ENCODE measurements around the gene STXBP3. TPM values are rescaled to one million over a fixed set of nuclear protein-coding genes. Genes with fewer than 3 reads are reported as not detected.

Gene STXBP3
- polyA plus RNA-seq, 3 donors = 32.3 to 56.2 (median 48.3) TPM

- Mint-ChIP-seq H3K36me3 (no peaks in the 10 kb centered on the region), H3K27me3 (ENCODE audit: low read depth in 3 of 3) (peaks cover 0 to 3% (median 0%) of the 10 kb centered on the region in 3 donors), H3K27ac (no peak overlapping the region), H3K4me3 (no peak overlapping the region), H3K9me3 (no peaks in the 10 kb centered on the region), H3K4me1 (peaks cover 2% of the 10 kb centered on the region)
- H3K27ac ChIP-seq (ENCODE audit: low read depth in 1 of 2, low read length in 2 of 2) = no peak overlapping the region
- 100% methylated on average over 3 of the region's 6 CpGs for WGBS (ENCODE audit: insufficient coverage)
- H3K4me1 ChIP-seq (ENCODE audit: control insufficient read depth in 1 of 2, insufficient read depth in 2 of 2, low read length in 2 of 2) = no peaks in the 10 kb centered on the region
- no peak overlapping the region for H3K4me3 ChIP-seq (replicated peaks in 1 of 3; ENCODE audit: low read depth in 2 of 3, low read length in 3 of 3)
- no peak for DNase-seq
- no peaks in the 10 kb centered on the region for H3K79me2 ChIP-seq (ENCODE audit: insufficient read depth, low read length)
- H3K27me3 ChIP-seq (ENCODE audit: control insufficient read depth in 2 of 2, insufficient read depth in 2 of 2, low read length in 2 of 2) = no peaks in the 10 kb centered on the region
- H3K9me3 ChIP-seq (replicated peaks in 1 of 2; ENCODE audit: control insufficient read depth in 1 of 2, insufficient read depth in 1 of 2, low read length in 2 of 2) = no peaks in the 10 kb centered on the region
- H3K9ac ChIP-seq (ENCODE audit: insufficient read depth, low read length, poor library complexity, severe bottlenecking) = no peak overlapping the region
- no peak for TF ChIP-seq CTCF (IDR thresholded peaks at IDR 0.05)
- intact Hi-C loops (cut with micrococcal nuclease) = no loop called here
- no peaks in the 10 kb centered on the region for H3K36me3 ChIP-seq (replicated peaks in 1 of 2; ENCODE audit: control insufficient read depth in 1 of 2, insufficient read depth in 2 of 2, low read length in 2 of 2)
- no peaks in the 10 kb centered on the region for H4K20me1 ChIP-seq (ENCODE audit: insufficient read depth, low read length)
- H2AFZ ChIP-seq (ENCODE audit: insufficient read depth, low read depth, low read length, poor library complexity, severe bottlenecking) = no peak overlapping the region
- no peak overlapping the region for H3K4me2 ChIP-seq (replicated peaks; ENCODE audit: extremely low read depth, low read length, poor library complexity, severe bottlenecking)
These were observed 24.2 kb upstream of the STXBP3 start for GRCh38 chr1:108722292-108722691.

- H3K36me3 Mint-ChIP-seq = no peaks in the 10 kb centered on the region
- H3K4me2 ChIP-seq (replicated peaks; ENCODE audit: extremely low read depth, low read length, poor library complexity, severe bottlenecking) = no peak overlapping the region
- H3K4me1 ChIP-seq (ENCODE audit: control insufficient read depth in 1 of 2, insufficient read depth in 2 of 2, low read length in 2 of 2) = no peaks in the 10 kb centered on the region
- H3K4me1 Mint-ChIP-seq = peaks cover 2% of the 10 kb centered on the region
- no peak for DNase-seq
- WGBS (ENCODE audit: insufficient coverage) = 90% methylated on average over 1 of the region's 1 CpG
- TF ChIP-seq CTCF (IDR thresholded peaks at IDR 0.05) = no peak
- peaks cover 0 to 5% (median 0%) of the 10 kb centered on the region in 3 donors for H3K27me3 Mint-ChIP-seq (ENCODE audit: low read depth in 3 of 3)
- no peak overlapping the region for H3K4me3 ChIP-seq (replicated peaks in 1 of 3; ENCODE audit: low read depth in 2 of 3, low read length in 3 of 3)
- intact Hi-C loops (cut with micrococcal nuclease) = no loop called here
- H3K36me3 ChIP-seq (replicated peaks in 1 of 2; ENCODE audit: control insufficient read depth in 1 of 2, insufficient read depth in 2 of 2, low read length in 2 of 2) = no peaks in the 10 kb centered on the region
- H3K4me3 Mint-ChIP-seq = no peak overlapping the region
- H2AFZ ChIP-seq (ENCODE audit: insufficient read depth, low read depth, low read length, poor library complexity, severe bottlenecking) = no peak overlapping the region
- H3K27ac Mint-ChIP-seq = no peak overlapping the region
- no peaks in the 10 kb centered on the region for H3K79me2 ChIP-seq (ENCODE audit: insufficient read depth, low read length)
- no peaks in the 10 kb centered on the region for H4K20me1 ChIP-seq (ENCODE audit: insufficient read depth, low read length)
- H3K9me3 ChIP-seq (replicated peaks in 1 of 2; ENCODE audit: control insufficient read depth in 1 of 2, insufficient read depth in 1 of 2, low read length in 2 of 2) = no peaks in the 10 kb centered on the region
- no peak overlapping the region for H3K9ac ChIP-seq (ENCODE audit: insufficient read depth, low read length, poor library complexity, severe bottlenecking)
- no peaks in the 10 kb centered on the region for H3K27me3 ChIP-seq (ENCODE audit: control insufficient read depth in 2 of 2, insufficient read depth in 2 of 2, low read length in 2 of 2)
- peaks cover 0 to 2% (median 0%) of the 10 kb centered on the region in 7 donors for H3K9me3 Mint-ChIP-seq
- H3K27ac ChIP-seq (ENCODE audit: low read depth in 1 of 2, low read length in 2 of 2) = no peak overlapping the region
These were observed 20.6 kb upstream of the STXBP3 start for GRCh38 chr1:108725906-108726305.
